GM12874 (cell line): ENCODE data around the gene NELFB.

Experiments used
- TF ChIP-seq, protein P1 (sequence below): IDR thresholded peaks from 2 replicates; pipeline ENCODE4 v1.5.1; 2011; ENCODE audit warnings: low read depth, mild to moderate bottlenecking, control low read depth, low read length, moderate library complexity; ENCODE audit not compliant: insufficient read depth

The NELFB gene

DNA sequence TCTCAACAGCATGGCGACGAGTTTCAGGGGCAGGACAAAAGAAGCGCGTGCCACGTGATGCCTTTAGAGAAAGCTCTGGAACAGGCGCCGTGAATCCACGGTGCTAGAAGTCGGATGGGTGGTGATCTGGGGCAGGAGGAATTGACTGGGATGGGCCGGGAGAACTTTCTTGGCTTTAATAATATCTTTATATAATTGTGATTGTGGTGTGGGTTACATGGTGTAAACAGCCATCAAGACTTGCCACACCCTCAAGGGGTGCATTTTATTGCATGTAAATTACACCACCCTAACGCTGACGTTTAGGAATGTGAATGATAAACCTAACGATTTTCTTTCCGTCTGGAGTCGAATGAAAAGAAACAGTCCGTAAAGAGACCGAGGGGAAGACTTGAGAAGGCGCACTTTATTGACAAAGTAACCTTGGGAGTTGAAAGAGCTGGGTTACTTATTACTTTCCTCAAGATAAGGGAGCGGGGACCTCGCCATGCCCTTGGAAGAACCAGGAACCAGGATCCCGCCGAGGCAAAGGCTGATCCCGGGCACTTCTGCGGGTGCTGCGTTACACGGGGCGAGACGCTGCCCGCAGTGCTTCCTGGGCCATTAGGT is 38.5 kb downstream of the NELFB start:
- TF ChIP-seq, protein P1, sequence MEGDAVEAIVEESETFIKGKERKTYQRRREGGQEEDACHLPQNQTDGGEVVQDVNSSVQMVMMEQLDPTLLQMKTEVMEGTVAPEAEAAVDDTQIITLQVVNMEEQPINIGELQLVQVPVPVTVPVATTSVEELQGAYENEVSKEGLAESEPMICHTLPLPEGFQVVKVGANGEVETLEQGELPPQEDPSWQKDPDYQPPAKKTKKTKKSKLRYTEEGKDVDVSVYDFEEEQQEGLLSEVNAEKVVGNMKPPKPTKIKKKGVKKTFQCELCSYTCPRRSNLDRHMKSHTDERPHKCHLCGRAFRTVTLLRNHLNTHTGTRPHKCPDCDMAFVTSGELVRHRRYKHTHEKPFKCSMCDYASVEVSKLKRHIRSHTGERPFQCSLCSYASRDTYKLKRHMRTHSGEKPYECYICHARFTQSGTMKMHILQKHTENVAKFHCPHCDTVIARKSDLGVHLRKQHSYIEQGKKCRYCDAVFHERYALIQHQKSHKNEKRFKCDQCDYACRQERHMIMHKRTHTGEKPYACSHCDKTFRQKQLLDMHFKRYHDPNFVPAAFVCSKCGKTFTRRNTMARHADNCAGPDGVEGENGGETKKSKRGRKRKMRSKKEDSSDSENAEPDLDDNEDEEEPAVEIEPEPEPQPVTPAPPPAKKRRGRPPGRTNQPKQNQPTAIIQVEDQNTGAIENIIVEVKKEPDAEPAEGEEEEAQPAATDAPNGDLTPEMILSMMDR: no peak

DNA sequence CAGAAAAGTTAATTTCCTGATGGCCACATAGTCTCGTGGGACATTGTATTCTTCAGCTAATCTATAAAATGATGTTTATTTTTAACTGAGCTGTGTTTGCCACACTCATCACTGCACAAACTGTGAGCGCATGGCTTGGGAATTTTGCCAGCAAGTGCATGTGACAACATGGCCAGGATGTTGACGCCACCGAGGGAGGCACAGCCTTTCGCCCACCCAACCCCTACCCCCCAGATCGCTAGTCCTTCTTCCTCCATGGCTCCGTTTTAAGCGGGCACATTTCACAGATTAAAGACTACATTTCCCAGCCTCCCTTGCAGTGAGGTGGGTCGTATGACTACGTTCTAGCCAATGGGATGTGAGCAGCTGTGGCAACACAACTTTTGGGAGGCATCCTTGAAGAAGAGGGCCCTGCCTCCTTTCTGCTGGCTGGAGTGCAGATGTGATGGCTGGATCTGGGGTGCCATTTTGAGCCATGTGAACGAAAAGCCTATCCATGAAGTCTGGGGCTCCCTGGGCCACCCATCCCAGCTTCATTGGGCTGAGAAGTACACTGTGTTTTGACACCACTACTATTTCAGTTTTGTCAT is 39.1 kb downstream of the NELFB start:
- TF ChIP-seq, protein P1: no peak

DNA sequence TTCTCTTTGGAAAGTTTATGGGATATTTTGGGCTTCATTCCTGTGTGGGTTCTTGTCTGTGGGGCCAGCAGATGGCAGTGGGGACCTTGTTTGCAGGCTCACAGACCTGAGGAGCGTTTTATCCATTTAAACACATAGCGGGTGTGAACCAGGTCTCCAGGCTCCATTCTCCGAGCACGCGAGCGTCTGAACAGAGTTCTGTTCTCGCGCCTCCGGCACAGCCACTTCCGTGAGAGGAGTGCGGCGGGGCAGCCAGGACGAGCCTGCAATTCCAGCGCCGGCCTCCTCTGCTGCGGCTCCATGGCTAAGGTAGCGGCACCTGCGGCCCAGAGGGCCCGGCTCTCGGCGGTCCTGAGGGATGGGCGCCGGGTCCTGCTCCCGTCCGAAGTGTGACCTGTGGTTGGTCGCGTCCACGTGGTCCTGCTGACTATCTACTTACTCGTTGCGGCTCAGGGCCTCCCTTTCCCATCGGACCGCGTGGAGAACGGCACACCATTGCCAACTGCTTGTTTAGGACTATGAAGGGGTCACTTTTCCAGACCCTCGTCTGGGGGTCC is 39.6 kb downstream of the NELFB start:
- TF ChIP-seq, protein P1: no peak

DNA sequence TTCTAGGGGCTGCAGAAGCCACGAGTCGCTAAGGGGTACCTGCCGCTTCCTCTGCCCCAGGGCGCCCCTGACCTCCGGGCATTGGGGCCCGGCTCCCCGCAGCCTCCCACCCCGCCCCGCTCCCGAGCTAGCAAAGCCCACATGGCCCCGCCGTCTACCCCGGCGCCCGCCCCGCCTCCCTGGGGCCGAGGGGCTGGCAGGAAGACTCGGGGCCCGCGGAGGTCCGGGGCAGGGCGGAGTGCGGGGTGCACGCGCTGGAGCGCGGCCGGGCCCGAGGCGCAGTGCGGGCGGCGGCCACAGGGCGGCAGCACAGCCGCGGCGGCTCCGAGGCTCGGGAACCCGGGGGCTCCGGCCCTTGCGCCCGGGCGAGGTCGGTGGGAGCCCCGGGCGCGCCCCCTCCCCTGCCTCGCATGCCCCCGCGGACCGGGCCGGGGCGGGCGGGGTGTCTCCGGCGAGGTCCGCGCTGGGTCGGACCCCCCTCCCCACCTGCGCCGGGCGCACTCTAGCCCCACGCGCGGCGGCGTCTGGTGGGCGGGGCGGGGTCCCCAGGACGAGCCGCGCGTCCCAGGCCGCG is 40.2 kb downstream of the NELFB start:
- TF ChIP-seq, protein P1: peak; percentile 84

DNA sequence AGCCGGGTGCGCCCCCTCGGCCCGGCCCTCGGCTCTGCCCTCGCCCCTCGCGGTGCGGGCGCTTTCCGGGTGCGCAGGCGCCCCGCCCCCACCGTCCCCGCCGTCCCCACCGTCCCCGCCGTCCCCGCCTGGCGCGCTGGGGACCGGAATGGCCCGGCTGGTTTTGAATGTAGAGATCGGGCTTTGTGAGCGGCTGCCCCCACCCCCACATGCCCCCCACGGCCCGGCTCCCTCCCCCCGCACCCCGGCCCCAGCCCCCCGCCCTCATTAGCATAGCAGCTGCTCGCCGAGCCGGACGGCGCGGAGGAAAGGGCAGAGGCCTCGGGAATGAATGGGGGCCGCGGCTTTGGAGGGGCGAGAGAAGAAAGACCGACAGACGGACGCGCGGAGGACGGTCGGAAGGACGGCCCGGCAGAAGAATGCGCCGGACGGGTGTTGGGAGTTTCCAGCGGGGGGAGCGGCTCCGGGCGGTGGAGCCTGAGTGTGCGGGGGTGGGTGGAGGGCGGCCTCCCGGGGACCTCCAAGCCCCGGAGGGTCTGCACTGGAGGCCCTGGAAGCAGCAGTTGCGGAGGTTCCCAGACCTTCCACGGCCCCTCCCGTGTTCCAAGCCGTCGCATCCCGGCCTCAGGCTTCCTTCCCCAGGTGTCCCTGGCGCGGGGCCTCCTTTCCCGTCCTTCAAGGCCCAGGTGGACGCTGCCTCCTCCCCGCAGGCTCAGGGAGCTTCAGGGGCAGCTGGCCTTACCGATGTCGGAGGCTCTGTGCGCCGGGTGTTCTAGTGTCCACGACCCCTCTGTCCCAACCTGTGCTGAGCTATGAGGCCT is 40.9 kb downstream of the NELFB start:
- TF ChIP-seq, protein P1: no peak

DNA sequence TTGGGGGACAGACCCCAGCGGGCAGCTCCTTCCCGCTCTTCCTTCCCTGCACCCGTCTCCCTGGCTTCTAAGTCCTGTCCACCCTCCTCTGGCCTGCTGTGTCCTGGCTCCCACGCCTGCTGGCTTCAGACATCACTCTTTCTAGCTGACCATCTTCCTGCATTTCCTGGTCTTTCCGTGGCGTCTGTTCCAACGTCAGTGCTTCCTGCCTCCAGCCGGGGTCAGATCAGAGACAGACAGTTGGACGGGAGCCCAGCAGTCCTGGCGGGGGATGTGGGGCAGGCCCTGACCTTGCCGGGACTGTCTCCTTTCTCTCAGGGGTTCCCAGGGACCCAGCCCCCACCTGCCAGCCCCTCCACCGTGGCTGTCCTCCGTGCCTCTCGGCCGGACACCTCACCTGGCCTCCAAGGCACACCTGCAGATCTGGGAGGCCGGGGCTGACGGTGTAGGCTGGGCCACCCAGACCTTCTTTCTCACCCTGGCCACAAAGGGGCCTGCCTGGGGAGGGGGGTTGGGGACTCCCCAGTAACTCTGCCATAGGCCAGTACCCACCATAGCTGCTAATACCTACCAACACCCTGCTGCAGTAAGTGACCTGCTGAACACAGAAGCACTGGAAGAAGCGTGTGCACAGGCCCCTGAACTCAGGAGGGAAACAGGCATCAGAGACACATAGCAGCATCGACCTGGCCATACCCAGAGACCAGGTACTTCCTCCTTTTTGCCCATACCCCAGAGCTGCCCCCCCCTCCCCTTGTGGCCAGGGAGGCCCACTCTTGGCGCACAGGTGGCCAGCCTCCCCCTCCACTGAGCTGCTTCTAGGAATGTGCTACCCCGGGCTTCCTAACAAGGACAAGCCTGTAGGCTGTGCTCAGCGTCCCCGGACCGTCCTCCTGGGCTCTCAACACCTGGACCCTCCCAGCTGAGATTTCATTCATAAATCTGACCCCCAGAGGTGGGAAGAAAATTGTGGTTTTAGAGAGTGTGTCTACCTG is 41.8 kb downstream of the NELFB start:
- TF ChIP-seq, protein P1: no peak
